Stimulated activated CD8-positive, alpha-beta memory T cell treated with anti-CD3 and anti-CD28 coated beads, Interleukin-4, amount 100 ng/mL, for 1 hour (primary cell): ENCODE data around the gene SLC18A2.

Experiments
- DNase-seq, 2 donors: peaks; one replicate each; pipeline ENCODE4 v3.0.0-alpha.2; 2020; ENCODE audit warnings: low read depth in 2 of 2, low spot score in 1 of 2

Gene SLC18A2

GRCh38 chr10:117311261-117311660, 70.3 kb downstream of the SLC18A2 start:
- DNase-seq: no peak

- no peak for DNase-seq
These were observed 71.5 kb downstream of the SLC18A2 start for GRCh38 chr10:117312430-117312829.

- no peak for DNase-seq
These were observed 72.7 kb downstream of the SLC18A2 start for GRCh38 chr10:117313641-117314040.

GRCh38 chr10:117316701-117317100, 75.8 kb downstream of the SLC18A2 start:
- DNase-seq: no peak

- DNase-seq: no peak
These were observed 78.0 kb downstream of the SLC18A2 start for GRCh38 chr10:117318909-117319308.

- no peak for DNase-seq
These were observed 79.2 kb downstream of the SLC18A2 start for GRCh38 chr10:117320050-117320665.

- DNase-seq: no peak
These were observed 81.3 kb downstream of the SLC18A2 start for GRCh38 chr10:117322260-117322659.

- no peak for DNase-seq
These were observed 83.5 kb downstream of the SLC18A2 start for GRCh38 chr10:117324367-117324766.

GRCh38 chr10:117327262-117327661, 86.3 kb downstream of the SLC18A2 start:
- no peak for DNase-seq
